MCF 10A (cell line): ENCODE data around the gene ECHS1. TPM values are rescaled to one million over a fixed set of nuclear protein-coding genes. Genes with fewer than 3 reads are reported as not detected.

Source experiments
- BruUV-seq: library from RNA; stranded (reverse); fragments of 400-500 nt; replicated peaks from 2 replicates; lab custom pipeline; 2021; lab: Mats Ljungman, UMichigan
- CTCF ChIA-PET: fragments of 300-600 bp; sonication (Branson Sonifier 250); formaldehyde crosslinking; extraction: SDS; loops from one replicate; lab custom pipeline; 2021; ENCODE audit warnings: antibody characterized with exemption, inconsistent platforms; lab: Yijun Ruan, JAX
- POLR2A ChIA-PET: fragments of 300-600, 350-650 bp; sonication (Branson Sonifier 250); formaldehyde crosslinking; extraction: SDS; loops from one replicate; lab custom pipeline; 2020; ENCODE audit warnings: antibody characterized with exemption, inconsistent platforms; lab: Yijun Ruan, JAX
- DNase-seq: peaks from one replicate; pipeline ENCODE4 v3.0.0-alpha.2; 2018; ENCODE audit not compliant: unreplicated experiment
- H3K27ac Mint-ChIP-seq: one replicate; pipeline ENCODE4 v1.8.0; 2022; ENCODE audit warnings: mild to moderate bottlenecking, low read depth, mixed read lengths; ENCODE audit not compliant: unreplicated experiment
- H3K27me3 Mint-ChIP-seq: one replicate; pipeline ENCODE4 v1.8.0; 2022; ENCODE audit warnings: mixed read lengths; ENCODE audit not compliant: insufficient read depth, unreplicated experiment
- H3K36me3 Mint-ChIP-seq: one replicate; pipeline ENCODE4 v1.8.0; 2022; ENCODE audit warnings: mild to moderate bottlenecking, moderate library complexity, mixed read lengths; ENCODE audit not compliant: insufficient read depth, unreplicated experiment
- H3K4me1 Mint-ChIP-seq: one replicate; pipeline ENCODE4 v1.8.0; 2022; ENCODE audit warnings: mixed read lengths; ENCODE audit not compliant: insufficient read depth, unreplicated experiment
- H3K4me3 Mint-ChIP-seq: one replicate; pipeline ENCODE4 v1.8.0; 2022; ENCODE audit warnings: mild to moderate bottlenecking, moderate library complexity, mixed read lengths; ENCODE audit not compliant: unreplicated experiment
- H3K9me3 Mint-ChIP-seq: one replicate; pipeline ENCODE4 v1.8.0; 2022; ENCODE audit warnings: mixed read lengths; ENCODE audit not compliant: unreplicated experiment
- CTCF ChIP-seq: fragments of 200-600 bp; IDR thresholded peaks from one replicate; pipeline ENCODE4 v1.8.0; 2022; ENCODE audit warnings: antibody characterized with exemption, mild to moderate bottlenecking; ENCODE audit not compliant: unreplicated experiment
- intact Hi-C: fragments of 100-400 bp; cut with micrococcal nuclease; formaldehyde crosslinking; loops from 2 replicates; pipeline ENCODE4 v1.14.1; 2022
- total RNA-seq: library from RNA; stranded (reverse); gene quantifications from 2 replicates; pipeline ENCODE4 v1.2.3, GENCODE V29; 2022

The ECHS1 gene
- total RNA-seq, 1 experiment from 2014 or later, result 82.7 TPM

DNA sequence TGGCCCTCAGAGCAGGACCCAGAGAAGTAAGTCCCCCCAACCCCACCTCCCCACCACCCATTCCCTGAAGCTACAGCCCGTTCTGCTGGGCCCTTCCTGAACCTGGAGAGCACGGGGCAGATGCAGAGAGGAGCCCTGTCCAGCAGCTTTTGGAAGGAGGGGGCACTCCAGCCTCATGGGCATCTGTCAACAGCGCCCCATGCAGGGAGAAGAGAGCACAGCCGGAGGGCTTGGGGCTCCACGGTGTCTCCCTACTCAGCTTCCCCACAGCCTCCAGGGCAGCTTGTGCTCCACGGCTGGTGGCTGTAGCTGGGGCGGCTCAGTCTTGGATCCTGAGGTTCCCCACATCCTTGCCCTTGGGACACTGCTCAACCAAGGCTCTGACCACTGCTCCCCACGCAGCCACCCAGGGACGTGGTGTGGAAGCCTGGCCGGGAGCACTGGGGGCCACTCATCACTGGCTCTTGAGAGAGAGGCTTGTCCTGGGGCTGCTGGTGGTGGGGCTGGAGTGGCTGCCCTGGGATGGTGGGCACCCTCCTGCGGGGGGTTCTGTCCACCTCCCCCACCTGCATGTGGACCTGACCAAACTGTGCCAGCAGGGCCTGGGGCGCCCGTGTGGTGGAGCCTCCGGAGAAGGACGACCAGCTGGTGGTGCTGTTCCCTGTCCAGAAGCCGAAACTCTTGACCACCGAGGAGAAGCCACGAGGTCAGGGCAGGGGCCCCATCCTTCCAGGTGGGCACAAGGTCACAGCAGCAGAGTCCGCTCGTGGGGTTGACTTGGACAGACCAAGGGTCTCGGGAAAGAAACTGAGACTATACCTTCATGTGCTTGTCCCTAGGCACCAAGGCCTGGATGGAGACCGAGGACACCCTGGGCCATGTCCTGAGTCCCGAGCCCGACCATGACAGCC lies 21.5 kb downstream of the ECHS1 start:
- intact Hi-C loops, result no loop called here
- no peaks in the 10 kb centered on the region for H3K27me3 Mint-ChIP-seq
- TF ChIP-seq CTCF, result no peak
- no peak for DNase-seq
- H3K4me3 Mint-ChIP-seq, result no peak overlapping the region
- no peak overlapping the region for H3K27ac Mint-ChIP-seq
- no TSS peak for BruUV-seq
- ChIA-PET CTCF (interaction anchor here (0.5 to 1.9 kb wide), 5 partner anchors 19 to 261 kb away, joined by 3 to 11 read pairs (median 3); no protein-coding TSS in a partner anchor), POLR2A (no interaction called here)
- no peaks in the 10 kb centered on the region for H3K36me3 Mint-ChIP-seq
- no peaks in the 10 kb centered on the region for H3K9me3 Mint-ChIP-seq
- peaks cover 6% of the 10 kb centered on the region for H3K4me1 Mint-ChIP-seq

GRCh38 chr10:133350950-133351329 lies 22.2 kb downstream of the ECHS1 start:
- H3K36me3 Mint-ChIP-seq, result peaks cover 7% of the 10 kb centered on the region
- no peak for TF ChIP-seq CTCF

DNA sequence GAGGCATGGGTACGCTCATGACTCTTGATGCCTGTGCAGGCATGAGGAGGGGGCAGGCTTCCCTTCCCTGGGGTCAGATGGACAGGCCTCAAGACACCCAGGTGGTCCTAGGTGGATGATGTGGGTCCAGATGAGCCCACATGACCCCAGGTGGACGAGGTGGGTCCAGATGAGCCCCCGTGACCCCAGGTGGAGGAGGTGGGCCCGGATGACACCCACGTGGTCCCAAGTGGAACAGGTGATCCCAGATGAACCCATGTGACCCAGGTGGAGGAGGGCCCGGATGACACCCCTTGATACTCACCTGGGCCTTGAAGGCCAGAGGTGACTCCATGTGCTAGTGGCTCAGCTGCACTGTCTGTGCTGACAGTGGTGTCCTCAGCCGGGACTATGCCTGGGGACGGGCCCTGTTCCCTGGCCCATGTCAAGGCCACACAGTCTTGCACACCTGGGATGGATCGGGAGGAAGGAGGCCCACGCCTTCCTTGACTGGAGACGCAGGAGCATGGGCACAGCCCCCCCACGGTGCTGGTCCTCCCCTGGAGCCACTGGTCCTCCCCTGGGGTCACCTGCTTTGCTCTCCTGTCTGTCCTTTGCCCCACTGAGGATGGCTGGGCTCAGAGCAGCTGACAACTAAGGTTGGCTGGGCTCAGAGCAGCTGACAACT lies 22.7 kb downstream of the ECHS1 start:
- POLR2A ChIA-PET, result no interaction called here

More at GRCh38 chr10:133350950-133351329, 22.2 kb downstream of the ECHS1 start:
- Mint-ChIP-seq H3K27me3 (no peaks in the 10 kb centered on the region), H3K9me3 (no peaks in the 10 kb centered on the region), H3K4me3 (no peak overlapping the region), H3K4me1 (peaks cover 6% of the 10 kb centered on the region), H3K27ac (no peak overlapping the region)
- CTCF ChIA-PET, result interaction anchor here (0.5 to 0.7 kb wide), 3 partner anchors 21 to 262 kb away, joined by 3 to 6 read pairs (median 3); no protein-coding TSS in a partner anchor
- intact Hi-C loops, result no loop called here
- POLR2A ChIA-PET, result no interaction called here
- no peak for DNase-seq
- BruUV-seq, result no TSS peak

More for the DNA sequence above, 22.7 kb downstream of the ECHS1 start:
- CTCF ChIA-PET, result interaction anchor here (0.5 to 0.7 kb wide), 2 partner anchors 21 to 263 kb away, joined by 3 read pairs; no protein-coding TSS in a partner anchor
- no peak for TF ChIP-seq CTCF
- Mint-ChIP-seq H3K27me3 (no peaks in the 10 kb centered on the region), H3K9me3 (no peaks in the 10 kb centered on the region), H3K4me1 (peaks cover 6% of the 10 kb centered on the region), H3K27ac (no peak overlapping the region), H3K4me3 (no peak overlapping the region), H3K36me3 (peaks cover 10% of the 10 kb centered on the region)
- DNase-seq, result no peak
- no TSS peak for BruUV-seq
- intact Hi-C loops, result no loop called here
